Non-pigmented ciliary epithelial cell (primary cell): Measurements from ENCODE around the gene AKR1C2.
"Not testable (repeated sequence)": the region's sequence is repeated elsewhere in the genome, so short reads cannot be mapped to it uniquely, and the experiment has no call there.

Source experiments
- DNase-seq: peaks from one replicate; pipeline ENCODE4 v3.0.0-alpha.2; 2010; ENCODE audit warnings: low read depth

Gene AKR1C2

DNA sequence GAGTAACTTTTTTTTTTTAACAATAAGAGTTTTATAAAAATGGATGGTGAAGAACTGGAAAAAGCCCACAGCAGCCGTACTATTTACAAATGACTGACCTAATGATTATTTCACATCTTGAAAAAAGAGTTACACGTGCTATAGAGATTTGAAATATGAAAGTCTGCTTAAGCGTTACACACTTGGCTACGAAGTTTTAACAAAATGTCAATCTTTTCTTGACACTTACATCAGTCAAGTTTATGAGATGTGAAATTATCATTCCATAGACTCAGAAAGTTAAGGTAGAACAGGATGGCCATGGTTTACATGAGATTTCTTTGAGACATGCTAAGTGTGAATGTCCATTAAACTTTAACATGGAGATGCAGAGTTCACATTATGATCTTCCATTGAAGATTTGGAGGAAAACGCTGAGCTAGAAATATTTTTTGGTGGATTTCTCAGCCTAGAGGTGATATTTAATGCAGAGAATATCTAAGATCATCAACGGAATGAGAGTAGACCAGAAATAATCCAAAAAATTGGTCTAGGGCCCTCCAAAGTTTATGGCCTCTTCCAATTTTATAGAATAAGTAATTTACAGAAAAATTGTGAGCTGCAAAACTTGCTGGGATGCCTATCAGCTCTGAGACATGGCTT, 15.5 kb downstream of the AKR1C2 start:
- DNase-seq = not testable (repeated sequence)

- DNase-seq = no peak
Observed at GRCh38 chr10:4984971-4985594, 18.6 kb downstream of the AKR1C2 start.

GRCh38 chr10:4984223-4984622, 19.4 kb downstream of the AKR1C2 start:
- no peak for DNase-seq

DNA sequence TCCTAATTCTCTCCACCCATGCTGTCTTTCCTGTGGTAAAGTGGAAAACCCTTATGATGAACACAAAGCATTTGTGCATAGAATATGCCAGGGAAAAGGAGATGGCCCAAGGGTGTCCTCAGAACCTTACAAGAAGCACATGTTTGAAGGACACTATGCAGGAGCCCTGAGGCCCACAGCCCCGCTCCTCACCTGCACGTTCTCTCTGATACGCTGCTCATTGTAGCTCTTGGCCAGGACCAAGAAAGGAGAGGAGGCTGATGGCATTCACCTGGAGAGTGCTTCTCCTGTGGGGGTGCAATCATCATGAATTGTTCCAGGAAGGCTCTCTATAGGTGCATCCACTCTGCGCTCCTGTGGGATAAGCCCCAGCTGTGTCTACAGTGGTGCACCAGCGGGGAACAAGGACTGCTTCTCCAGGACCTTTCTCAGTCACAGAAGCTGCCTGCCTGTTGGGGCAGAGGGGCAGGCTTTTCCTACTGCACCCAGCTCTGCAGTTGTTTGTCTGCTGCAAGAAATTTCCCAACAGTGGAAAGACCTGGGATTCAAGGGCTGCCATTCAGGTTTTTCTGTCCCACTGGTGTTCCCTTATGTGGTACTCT, 19.9 kb downstream of the AKR1C2 start:
- DNase-seq = no peak

DNA sequence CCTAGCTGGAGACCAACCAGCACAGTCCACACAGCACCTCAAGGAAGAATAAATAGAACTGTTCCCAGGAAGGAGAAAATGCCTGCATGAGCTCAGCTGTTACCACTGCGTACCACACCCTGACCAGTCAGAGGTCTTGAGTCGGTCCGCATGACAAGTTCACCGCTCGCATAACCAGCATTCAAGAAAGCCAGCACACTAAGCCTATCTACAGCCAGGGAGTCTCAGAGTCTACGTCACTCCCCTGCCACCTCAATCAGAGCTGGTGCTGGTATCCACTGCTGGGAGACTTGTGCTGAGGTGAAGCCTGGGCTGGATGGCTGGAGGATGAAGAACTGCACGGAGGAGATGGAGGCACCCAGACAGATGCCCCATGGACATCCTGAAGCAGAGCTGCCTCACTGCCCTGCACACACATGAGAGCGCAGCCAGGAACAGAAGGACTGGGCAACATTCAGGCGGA, 20.9 kb downstream of the AKR1C2 start:
- no peak for DNase-seq

GRCh38 chr10:4981722-4982471, 21.8 kb downstream of the AKR1C2 start:
- peak; percentile 1 for DNase-seq

DNA sequence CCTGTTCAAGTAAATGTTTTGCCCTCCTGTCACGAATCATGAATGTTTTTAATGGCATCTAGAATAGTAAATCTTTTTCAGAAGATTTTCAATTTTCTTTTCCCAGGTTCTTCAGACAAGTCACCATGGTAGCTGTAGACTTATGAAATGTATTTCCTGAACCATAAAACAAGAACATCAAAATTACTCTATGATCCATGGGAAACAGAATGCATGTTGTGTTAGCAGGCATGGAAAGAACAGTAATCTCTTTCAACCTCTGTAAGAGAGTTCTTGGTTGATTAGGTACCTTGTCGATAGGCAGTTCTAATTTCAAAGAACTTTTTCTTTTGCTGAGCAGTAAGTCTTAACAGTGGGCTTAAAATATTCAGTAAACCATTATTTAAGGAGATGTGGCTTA, 22.9 kb downstream of the AKR1C2 start:
- DNase-seq = no peak

DNA sequence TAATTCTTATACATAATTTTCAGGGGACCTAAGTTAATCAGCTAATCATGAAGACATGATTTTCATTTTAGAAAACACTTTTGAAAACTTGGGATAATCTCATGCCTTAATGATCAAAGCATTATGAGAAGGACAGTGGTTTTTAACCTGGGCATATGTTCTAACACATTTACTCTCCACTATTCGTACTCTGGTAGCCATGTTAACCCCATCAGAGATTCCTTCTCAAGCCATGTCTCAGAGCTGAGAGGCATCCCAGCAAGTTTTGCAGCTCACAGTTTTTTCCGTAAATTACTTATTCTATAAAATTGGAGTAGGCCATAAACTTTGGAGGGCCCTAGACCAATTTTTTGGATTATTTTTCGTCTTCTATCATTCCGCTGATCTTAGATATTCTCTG, 24.8 kb downstream of the AKR1C2 start:
- no peak for DNase-seq

- no peak for DNase-seq
Observed at GRCh38 chr10:4977025-4977424, 26.6 kb downstream of the AKR1C2 start.

DNA sequence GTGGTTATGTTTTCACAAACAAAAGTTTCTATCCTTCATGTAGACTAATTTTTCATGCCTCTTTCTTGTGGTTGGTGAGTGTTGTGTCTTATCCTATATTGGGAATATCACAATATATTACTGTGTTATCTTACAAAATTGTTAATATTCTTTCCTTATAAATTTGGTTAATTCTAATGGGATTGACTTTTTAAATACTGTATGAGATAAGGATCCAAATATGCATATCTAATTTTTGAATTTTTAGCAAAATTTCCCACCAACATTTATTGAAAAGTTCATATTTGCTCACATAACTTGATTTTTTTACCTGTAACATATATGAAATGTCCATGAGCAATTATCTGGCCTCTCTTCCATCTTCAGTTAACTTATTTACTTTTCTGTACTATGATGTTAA, 29.3 kb downstream of the AKR1C2 start:
- DNase-seq = not testable (repeated sequence)

- DNase-seq = not testable (repeated sequence)
Observed at GRCh38 chr10:4973294-4973693, 30.4 kb downstream of the AKR1C2 start.

GRCh38 chr10:4972369-4973142, 31.1 kb downstream of the AKR1C2 start:
- not testable (repeated sequence) for DNase-seq

GRCh38 chr10:4970362-4970761, 33.3 kb downstream of the AKR1C2 start:
- DNase-seq = not testable (repeated sequence)

- DNase-seq = not testable (repeated sequence)
Observed at GRCh38 chr10:4969289-4969688, 34.4 kb downstream of the AKR1C2 start.

DNA sequence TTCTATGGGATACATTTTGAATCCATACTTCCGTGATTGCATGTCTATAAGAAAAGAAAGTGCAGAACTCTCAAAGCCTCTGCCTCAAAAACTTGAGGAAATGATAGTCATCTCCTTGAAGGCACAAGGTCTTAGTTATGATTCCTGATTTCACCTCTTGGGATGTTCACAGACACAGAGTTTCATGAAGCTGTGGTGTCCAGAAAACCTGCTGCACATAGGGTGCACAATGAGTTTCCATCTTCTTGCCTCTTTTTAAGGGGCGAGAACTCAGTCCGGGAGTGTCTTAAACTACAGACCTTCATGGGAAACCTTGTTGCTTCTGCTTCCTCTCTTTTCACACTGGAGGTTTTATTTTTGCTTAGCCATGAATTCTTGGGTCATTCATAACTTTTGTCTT, 36.5 kb downstream of the AKR1C2 start:
- not testable (repeated sequence) for DNase-seq

DNA sequence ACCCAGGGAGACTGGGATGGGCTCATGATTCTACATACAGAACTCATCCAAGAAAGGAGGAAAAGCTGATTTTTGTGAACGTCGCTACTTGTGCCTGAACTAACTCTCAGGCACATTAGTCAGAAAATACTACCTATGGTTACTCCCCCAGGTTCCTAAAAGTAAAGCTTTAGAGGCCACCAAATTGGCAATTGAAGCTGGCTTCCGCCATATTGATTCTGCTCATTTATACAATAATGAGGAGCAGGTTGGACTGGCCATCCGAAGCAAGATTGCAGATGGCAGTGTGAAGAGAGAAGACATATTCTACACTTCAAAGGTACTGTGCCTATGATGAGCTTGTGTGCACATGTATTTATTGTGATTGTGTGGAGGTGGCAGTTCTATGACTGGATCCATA, 37.9 kb downstream of the AKR1C2 start:
- DNase-seq = not testable (repeated sequence)

DNA sequence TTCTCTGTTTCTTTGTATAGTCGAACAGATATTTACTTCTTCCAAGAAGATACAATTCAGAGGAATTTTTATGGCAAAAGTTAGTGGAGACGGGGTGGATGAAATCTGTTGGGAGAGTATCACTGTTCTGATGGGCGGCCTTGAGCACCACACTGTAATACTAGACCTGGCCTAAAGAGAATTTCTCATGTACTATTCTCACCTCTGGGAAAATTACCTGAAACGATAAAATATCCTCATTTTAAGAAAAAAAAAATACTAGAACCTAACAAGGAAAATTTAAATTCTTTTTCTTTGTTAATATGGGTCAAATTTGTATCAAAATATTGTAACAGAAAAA, 39.9 kb downstream of the AKR1C2 start:
- not testable (repeated sequence) for DNase-seq

DNA sequence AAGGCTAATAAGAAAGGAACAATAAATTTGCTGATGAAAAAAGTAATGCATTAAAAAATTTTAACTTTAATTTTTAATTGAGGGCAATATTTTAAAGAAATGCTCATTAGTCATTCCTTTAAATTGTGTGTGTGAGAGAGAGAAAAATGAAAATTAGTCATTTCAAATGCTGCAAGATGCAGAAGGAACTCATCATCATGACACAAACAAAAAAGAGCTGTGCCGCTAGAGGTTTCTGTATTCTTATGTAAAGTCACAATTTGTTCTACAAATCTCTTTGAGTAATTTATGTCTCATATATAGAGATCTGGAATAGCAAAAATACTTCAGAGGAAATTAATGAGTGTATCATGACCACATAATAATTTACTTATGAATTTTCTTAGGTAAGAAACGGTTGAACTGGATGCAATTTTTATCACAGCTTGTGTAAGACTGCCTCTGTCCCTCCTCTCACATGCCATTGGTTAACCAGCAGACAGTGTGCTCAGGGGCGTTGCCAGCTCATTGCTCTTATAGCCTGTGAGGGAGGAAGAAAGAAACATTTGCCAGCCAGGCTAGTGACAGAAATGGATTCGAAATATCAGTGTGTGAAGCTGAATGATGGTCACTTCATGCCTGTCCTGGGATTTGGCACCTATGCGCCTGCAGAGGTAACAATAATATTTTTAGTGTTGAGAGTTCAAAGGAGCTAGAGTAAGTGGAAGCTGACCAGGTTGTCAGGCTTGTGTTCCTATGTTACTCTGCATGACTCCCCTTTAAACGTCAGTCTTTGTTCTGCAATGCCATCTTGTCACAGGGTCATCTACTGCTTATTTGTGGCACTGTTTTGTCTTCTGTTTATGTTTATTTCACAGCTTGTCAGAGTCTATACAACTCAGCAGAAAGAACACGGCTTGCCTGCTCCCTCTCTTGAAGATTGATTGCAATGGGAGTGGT, 40.5 kb downstream of the AKR1C2 start, which contains the start of gene AKR1C1:
AKR1C1 (plus strand) TSS at position 540 of the 939 bp plus-strand sequence; CDS start at position 570, 30 bp downstream.
- not testable (repeated sequence) for DNase-seq

- DNase-seq = not testable (repeated sequence)
Observed at GRCh38 chr10:4962308-4962707, 41.3 kb downstream of the AKR1C2 start.

- not testable (repeated sequence) for DNase-seq
Observed at GRCh38 chr10:4961558-4961957, 42.1 kb downstream of the AKR1C2 start.
